ENCODE data around the gene CD164. TPM values are rescaled to one million over a fixed set of nuclear protein-coding genes. Genes with fewer than 3 reads are reported as not detected.

The CD164 gene
- total RNA-seq, 3 donors from 2014 or later, result 337 to 845 (median 513) TPM

DNA sequence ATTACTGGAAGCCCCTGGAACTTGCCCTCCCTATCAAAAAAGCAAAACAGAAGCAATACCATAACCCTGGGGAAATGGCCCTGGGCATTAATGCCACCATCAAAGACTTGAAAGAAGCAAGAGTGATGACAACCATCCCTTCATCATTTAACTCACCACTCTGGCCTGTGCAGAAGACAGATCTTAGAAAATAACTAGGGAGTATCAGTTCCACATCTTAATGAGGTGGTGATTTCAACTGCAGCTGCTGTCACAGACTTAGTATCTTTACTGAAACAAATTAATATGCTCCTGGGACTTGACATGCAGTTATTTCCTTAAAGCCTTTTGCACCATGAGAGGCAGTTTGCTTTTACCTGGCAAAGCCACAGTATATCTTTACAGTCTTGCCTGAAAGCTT, 24.1 kb downstream of the CD164 start:
- TF ChIP-seq, protein P1, sequence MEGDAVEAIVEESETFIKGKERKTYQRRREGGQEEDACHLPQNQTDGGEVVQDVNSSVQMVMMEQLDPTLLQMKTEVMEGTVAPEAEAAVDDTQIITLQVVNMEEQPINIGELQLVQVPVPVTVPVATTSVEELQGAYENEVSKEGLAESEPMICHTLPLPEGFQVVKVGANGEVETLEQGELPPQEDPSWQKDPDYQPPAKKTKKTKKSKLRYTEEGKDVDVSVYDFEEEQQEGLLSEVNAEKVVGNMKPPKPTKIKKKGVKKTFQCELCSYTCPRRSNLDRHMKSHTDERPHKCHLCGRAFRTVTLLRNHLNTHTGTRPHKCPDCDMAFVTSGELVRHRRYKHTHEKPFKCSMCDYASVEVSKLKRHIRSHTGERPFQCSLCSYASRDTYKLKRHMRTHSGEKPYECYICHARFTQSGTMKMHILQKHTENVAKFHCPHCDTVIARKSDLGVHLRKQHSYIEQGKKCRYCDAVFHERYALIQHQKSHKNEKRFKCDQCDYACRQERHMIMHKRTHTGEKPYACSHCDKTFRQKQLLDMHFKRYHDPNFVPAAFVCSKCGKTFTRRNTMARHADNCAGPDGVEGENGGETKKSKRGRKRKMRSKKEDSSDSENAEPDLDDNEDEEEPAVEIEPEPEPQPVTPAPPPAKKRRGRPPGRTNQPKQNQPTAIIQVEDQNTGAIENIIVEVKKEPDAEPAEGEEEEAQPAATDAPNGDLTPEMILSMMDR (IDR thresholded peaks at IDR 0.05), result no peak
- H3K4me1 ChIP-seq (ENCODE audit: low read depth), result no peaks in the 10 kb centered on the region
- peaks cover 3% of the 10 kb centered on the region for H3K9me3 ChIP-seq
- H3K36me3 ChIP-seq (ENCODE audit: low read depth), result no peaks in the 10 kb centered on the region
- no peak for ATAC-seq
- DNase-seq, result no peak
- intact Hi-C loops (cut with DNase I, micrococcal nuclease), result no loop called here
- H3K4me3 ChIP-seq, result no peak overlapping the region

DNA sequence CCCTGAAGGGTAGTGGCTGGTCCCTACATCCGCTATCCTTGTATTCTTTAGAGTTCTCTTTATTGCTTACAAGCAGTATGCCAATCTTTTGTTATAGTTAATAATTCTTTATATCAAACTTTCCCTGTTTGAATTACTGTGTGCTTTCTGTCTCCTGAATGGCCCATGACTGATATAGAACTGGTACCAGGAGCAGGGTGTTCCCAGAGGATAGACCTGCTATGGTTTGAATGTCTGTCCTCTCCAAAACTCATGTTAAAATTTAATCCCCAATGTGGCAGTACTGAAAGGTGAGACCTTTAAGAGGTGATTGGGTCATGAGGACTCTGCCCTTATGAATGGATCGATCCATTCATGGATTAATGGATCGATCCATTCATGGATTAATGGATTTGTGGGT, 26.0 kb downstream of the CD164 start:
- no peak overlapping the region for H3K4me3 ChIP-seq
- peaks cover 3% of the 10 kb centered on the region for H3K9me3 ChIP-seq
- DNase-seq (no peak), ATAC-seq (no peak)
- no peaks in the 10 kb centered on the region for H3K36me3 ChIP-seq (ENCODE audit: low read depth)
- TF ChIP-seq, protein P1 (IDR thresholded peaks at IDR 0.05), result no peak
- H3K4me1 ChIP-seq (ENCODE audit: low read depth), result peaks cover 13% of the 10 kb centered on the region
- intact Hi-C loops (cut with DNase I, micrococcal nuclease), result no loop called here

DNA sequence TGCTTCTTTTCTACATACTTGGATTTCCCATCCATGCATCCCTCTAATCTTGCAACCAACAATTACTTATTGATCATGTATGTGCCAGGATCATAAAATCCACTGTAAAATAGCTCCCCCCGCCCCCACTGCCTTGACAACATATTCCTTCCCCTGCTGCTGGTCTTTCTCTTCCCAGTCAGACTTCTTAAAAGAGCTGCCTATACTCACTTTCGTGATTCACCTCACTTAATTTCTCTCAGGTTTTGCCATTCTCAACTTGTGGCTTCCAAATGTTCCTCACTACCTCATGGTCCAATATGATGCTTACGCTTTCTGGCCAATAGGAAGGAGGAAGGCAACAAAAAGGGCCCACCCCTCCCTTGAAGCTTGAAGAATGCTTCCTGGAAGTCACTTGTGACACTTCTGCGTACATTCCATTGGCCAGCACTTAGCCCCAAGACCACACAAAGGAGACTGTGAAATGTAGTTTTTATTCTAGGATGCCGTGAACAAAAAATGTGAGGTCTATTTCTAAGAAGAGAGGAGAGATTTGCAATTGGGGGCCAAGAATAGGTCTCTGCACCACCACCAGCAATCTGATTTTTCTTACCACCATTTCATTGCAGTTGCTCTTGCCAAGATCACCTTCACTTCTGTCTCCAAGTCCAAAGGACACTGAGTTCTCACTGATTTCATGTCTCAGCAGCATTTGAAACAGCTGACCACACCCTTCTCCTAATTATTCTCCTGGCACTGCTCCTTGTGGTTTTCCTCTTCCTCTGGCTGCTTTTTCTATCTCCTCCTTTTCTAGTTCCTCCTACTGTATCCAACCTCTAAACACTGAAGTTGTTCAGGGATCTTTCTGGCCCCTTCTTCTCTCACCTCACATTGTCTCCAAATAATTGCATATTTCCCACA, 30.8 kb downstream of the CD164 start:
- TF ChIP-seq, protein P1 (IDR thresholded peaks at IDR 0.05), result no peak
- no peaks in the 10 kb centered on the region for H3K36me3 ChIP-seq (ENCODE audit: low read depth)
- peaks cover 3% of the 10 kb centered on the region for H3K9me3 ChIP-seq
- H3K4me1 ChIP-seq (ENCODE audit: low read depth), result peaks cover 45% of the 10 kb centered on the region
- intact Hi-C loops (cut with DNase I, micrococcal nuclease), result no loop called here
- peak in 1 of 3 donors; percentile 76 for DNase-seq
- ATAC-seq, result peak; percentile 56
- H3K4me3 ChIP-seq, result no peak overlapping the region

DNA sequence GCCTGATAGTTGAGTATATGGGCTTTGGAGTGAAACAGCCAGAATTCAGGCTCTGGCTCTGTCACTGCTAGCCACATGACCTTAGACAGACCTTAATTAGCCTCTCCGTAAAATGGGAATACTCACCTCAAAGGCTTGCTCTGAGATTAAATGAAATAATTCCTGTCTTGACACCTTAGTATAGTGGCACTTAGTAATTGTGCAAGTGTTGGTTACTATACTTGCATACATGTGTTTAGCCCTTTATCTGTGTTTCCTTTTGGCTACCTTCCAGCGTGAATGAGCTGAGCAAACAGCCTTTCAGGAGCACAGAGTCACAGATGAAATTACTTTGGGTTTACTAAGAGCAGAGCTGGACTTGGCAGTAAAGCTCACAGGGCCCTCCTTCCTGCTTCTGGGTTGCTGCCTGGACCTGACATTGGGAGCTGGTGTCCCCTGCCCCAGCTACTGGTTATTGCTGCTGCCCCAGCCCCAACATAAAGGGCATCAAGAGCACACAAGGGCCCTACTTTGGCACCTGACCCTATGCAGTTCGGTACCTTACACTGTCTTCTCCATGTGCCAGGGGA, 32.8 kb downstream of the CD164 start:
- intact Hi-C loops (cut with DNase I, micrococcal nuclease), result no loop called here
- peak; percentile 60 to 83 (median 64) for DNase-seq
- peak; percentile 84 for ATAC-seq
- H3K36me3 ChIP-seq (ENCODE audit: low read depth), result no peaks in the 10 kb centered on the region
- H3K9me3 ChIP-seq, result no peaks in the 10 kb centered on the region
- TF ChIP-seq, protein P1 (IDR thresholded peaks at IDR 0.05), result no peak
- H3K4me3 ChIP-seq, result no peak overlapping the region
- peaks cover 45% of the 10 kb centered on the region for H3K4me1 ChIP-seq (ENCODE audit: low read depth)

DNA sequence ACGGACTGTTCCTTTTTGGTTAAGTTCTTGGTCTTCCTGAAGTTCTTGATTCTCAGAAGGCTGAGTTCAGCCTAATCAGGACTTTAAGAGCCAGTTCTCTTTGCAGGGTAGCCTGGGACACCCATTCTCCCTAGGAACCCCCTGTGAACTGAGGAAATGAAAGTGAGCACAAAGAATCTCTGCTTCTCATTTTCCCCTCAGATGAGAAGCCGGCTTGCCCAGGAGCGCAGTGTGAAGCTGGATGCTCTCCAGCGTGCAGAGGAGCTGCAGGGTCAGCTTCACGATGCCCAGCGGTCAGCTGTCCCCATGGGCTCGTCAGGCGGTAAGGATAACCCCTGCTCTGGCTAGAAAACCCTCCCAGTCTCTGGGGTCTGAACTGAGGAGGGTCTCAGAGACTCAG, 34.0 kb downstream of the CD164 start:
- peaks cover 45% of the 10 kb centered on the region for H3K4me1 ChIP-seq (ENCODE audit: low read depth)
- no peak overlapping the region for H3K4me3 ChIP-seq
- no peaks in the 10 kb centered on the region for H3K9me3 ChIP-seq
- intact Hi-C loops (cut with DNase I, micrococcal nuclease), result no loop called here
- ATAC-seq (no peak), DNase-seq (peak in 1 of 3 donors; percentile 35)
- H3K36me3 ChIP-seq (ENCODE audit: low read depth), result no peaks in the 10 kb centered on the region
- TF ChIP-seq, protein P1 (IDR thresholded peaks at IDR 0.05), result no peak
